Mesenteric fat pad (tissue), 1 donor: ENCODE results near the gene SCAF1. TPM values are rescaled to one million over a fixed set of nuclear protein-coding genes. Genes with fewer than 3 reads are reported as not detected.

Source experiments
- DNase-seq: peaks from one replicate; pipeline ENCODE4 v3.0.0-alpha.2; 2020; ENCODE audit warnings: low spot score
- total RNA-seq: library from RNA; stranded (reverse); fragmentation: NEBNext Ultra II Directional; extraction: Animal tissue kit (Norgen Biotek cat#: 25700); gene quantifications from one replicate; pipeline ENCODE4 v1.2.1, GENCODE V29; 2021
- donor health status: DM: yes; HTN: yes; CAD: no.

The SCAF1 gene
- total RNA-seq, 1 donor from 2014 or later = 64.3 TPM

- DNase-seq = no peak
These were observed 42.4 kb downstream of the SCAF1 start for GRCh38 chr19:49684251-49684982.

- no peak for DNase-seq
These were observed 43.1 kb downstream of the SCAF1 start for GRCh38 chr19:49684983-49685553.

GRCh38 chr19:49685845-49686332 is 43.9 kb downstream of the SCAF1 start:
- no peak for DNase-seq

GRCh38 chr19:49686503-49687088 is 44.6 kb downstream of the SCAF1 start:
- DNase-seq = no peak

GRCh38 chr19:49687150-49687549 is 45.1 kb downstream of the SCAF1 start:
- DNase-seq = no peak

- no peak for DNase-seq
These were observed 45.7 kb downstream of the SCAF1 start for GRCh38 chr19:49687566-49688316.

- no peak for DNase-seq
These were observed 46.6 kb downstream of the SCAF1 start for GRCh38 chr19:49688531-49689132.

- DNase-seq = no peak
These were observed 47.4 kb downstream of the SCAF1 start, which contains the start of gene ADM5 for GRCh38 chr19:49689133-49690078. TSS of gene ADM5 (plus strand) at chr19:49689594. CDS start at chr19:49689838, 244 bp downstream.

GRCh38 chr19:49690079-49690655 is 48.2 kb downstream of the SCAF1 start:
- no peak for DNase-seq

GRCh38 chr19:49690656-49691242 is 48.7 kb downstream of the SCAF1 start, which contains the start of gene CPT1C:
TSS of gene CPT1C (plus strand) at chr19:49691116. CDS start at chr19:49692253, 1,137 bp downstream.
- no peak for DNase-seq

- no peak for DNase-seq
These were observed 49.5 kb downstream of the SCAF1 start for GRCh38 chr19:49691243-49692146.

GRCh38 chr19:49692147-49692506 is 50.1 kb downstream of the SCAF1 start:
- no peak for DNase-seq

- no peak for DNase-seq
These were observed 54.1 kb downstream of the SCAF1 start for GRCh38 chr19:49696115-49696514.

- no peak for DNase-seq
These were observed 54.9 kb downstream of the SCAF1 start for GRCh38 chr19:49696865-49697264.

- DNase-seq = no peak
These were observed 57.4 kb downstream of the SCAF1 start for GRCh38 chr19:49699364-49699763.

GRCh38 chr19:49700563-49700962 is 58.6 kb downstream of the SCAF1 start:
- DNase-seq = no peak

GRCh38 chr19:49701271-49701786 is 59.3 kb downstream of the SCAF1 start:
- DNase-seq = no peak
